HG03196 (cell line): ENCODE measurements around the gene RAB34.
A peak's percentile ranks its signal among the peaks of the same experiment; 100 is the strongest.
"Not testable (repeated sequence)": the region's sequence is repeated elsewhere in the genome, so short reads cannot be mapped to it uniquely, and the experiment has no call there.

ENCODE experiments used
- ATAC-seq: cut with Tn5 transposase; IDR thresholded peaks from one replicate; pipeline ENCODE4 v1.9.1; 2021; ENCODE audit not compliant: unreplicated experiment

RAB34 gene

GRCh38 chr17:28728364-28729200 is 10.9 kb upstream of the RAB34 start, which contains the start of gene NEK8:
NEK8 (plus strand) TSS chr17:28728788; CDS start chr17:28728814, 26 bp downstream.
- peak; percentile 30 for ATAC-seq

GRCh38 chr17:28726627-28727491 is 9.2 kb upstream of the RAB34 start:
- peak; percentile 36 for ATAC-seq

- no peak for ATAC-seq
Measured at GRCh38 chr17:28726226-28726626, 8.6 kb upstream of the RAB34 start, which contains the start of gene TLCD1. TLCD1 (minus strand) TSS chr17:28726233; CDS start chr17:28726097, 136 bp downstream.

- no peak for ATAC-seq
Measured at GRCh38 chr17:28725660-28726225, 8.1 kb upstream of the RAB34 start.

GRCh38 chr17:28725166-28725659 is 7.5 kb upstream of the RAB34 start:
- no peak for ATAC-seq

- no peak for ATAC-seq
Measured at GRCh38 chr17:28724500-28725165, 7.0 kb upstream of the RAB34 start.

- ATAC-seq = not testable (repeated sequence)
Measured at GRCh38 chr17:28723836-28724499, 6.3 kb upstream of the RAB34 start.

GRCh38 chr17:28723159-28723835 is 5.6 kb upstream of the RAB34 start:
- ATAC-seq = no peak

GRCh38 chr17:28722417-28723158 is 4.9 kb upstream of the RAB34 start:
- no peak for ATAC-seq

GRCh38 chr17:28720997-28721329 is 3.3 kb upstream of the RAB34 start:
- not testable (repeated sequence) for ATAC-seq

- no peak for ATAC-seq
Measured at GRCh38 chr17:28720247-28720996, 2.8 kb upstream of the RAB34 start.

- peak; percentile 2 for ATAC-seq
Measured at GRCh38 chr17:28719021-28719433, 1.4 kb upstream of the RAB34 start.

GRCh38 chr17:28718333-28719020 is 809 bp upstream of the RAB34 start:
- ATAC-seq = no peak

- ATAC-seq = no peak
Measured at GRCh38 chr17:28716740-28717577, 709 bp downstream of the RAB34 start.

GRCh38 chr17:28715217-28715616 is 2.5 kb downstream of the RAB34 start:
- ATAC-seq = no peak

- ATAC-seq = no peak
Measured at GRCh38 chr17:28714281-28714680, 3.4 kb downstream of the RAB34 start.
